ENCODE measurements around the gene TTC7B.

The TTC7B gene

DNA sequence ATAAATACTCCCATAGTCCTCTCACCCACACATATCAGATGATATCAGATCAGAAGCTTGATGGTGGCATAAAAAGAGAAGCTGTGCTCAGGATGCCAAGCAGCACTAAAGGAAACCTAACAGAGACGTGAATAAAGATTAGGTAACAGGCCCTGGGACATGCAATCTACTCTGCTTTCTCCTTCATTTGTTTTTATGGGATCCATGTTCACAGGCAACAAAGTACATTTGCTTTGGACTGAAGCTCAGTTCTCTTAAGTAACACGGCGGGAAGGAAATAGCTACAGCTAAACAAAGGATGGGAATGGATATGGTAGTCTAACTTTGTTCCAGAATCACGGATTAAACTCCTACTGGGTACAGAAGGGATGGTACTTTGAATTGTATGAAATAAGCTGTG is 119.5 kb downstream of the TTC7B start:
- H3K4me3 ChIP-seq (ENCODE audit: control insufficient read depth, low read depth, low read length) = no peak overlapping the region
- DNase-seq (ENCODE audit: low read depth) = no peak
- TF ChIP-seq, protein P1, sequence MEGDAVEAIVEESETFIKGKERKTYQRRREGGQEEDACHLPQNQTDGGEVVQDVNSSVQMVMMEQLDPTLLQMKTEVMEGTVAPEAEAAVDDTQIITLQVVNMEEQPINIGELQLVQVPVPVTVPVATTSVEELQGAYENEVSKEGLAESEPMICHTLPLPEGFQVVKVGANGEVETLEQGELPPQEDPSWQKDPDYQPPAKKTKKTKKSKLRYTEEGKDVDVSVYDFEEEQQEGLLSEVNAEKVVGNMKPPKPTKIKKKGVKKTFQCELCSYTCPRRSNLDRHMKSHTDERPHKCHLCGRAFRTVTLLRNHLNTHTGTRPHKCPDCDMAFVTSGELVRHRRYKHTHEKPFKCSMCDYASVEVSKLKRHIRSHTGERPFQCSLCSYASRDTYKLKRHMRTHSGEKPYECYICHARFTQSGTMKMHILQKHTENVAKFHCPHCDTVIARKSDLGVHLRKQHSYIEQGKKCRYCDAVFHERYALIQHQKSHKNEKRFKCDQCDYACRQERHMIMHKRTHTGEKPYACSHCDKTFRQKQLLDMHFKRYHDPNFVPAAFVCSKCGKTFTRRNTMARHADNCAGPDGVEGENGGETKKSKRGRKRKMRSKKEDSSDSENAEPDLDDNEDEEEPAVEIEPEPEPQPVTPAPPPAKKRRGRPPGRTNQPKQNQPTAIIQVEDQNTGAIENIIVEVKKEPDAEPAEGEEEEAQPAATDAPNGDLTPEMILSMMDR (conservative IDR thresholded peaks at IDR 0.05; ENCODE audit: control insufficient read depth, insufficient read depth, low read depth, low read length) = no peak

- H3K4me3 ChIP-seq (ENCODE audit: control insufficient read depth, low read depth, low read length) = no peak overlapping the region
- TF ChIP-seq, protein P1 (conservative IDR thresholded peaks at IDR 0.05; ENCODE audit: control insufficient read depth, insufficient read depth, low read depth, low read length) = no peak
- no peak for DNase-seq (ENCODE audit: low read depth)
Measured at GRCh38 chr14:90695997-90696660, 120.1 kb downstream of the TTC7B start.

DNA sequence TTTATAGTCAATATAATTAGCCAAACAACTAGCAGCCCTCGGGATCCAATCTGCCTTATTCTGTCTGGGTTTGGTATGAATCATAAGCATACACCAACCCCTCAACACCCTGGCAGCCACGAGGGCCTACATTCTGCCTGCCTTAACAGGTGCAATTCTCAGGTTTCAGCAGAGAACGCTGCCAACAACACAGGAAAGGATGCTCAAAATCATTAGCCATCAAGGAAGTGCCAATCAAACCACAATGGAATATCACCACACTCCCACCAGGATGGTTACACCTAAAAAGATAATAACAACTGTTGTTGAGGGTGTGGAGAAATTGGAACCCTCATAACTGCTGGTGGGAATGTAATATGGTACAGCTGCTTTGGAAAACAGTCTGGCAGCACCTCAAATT is 122.8 kb downstream of the TTC7B start:
- no peak overlapping the region for H3K4me3 ChIP-seq (ENCODE audit: control insufficient read depth, low read depth, low read length)
- TF ChIP-seq, protein P1 (conservative IDR thresholded peaks at IDR 0.05; ENCODE audit: control insufficient read depth, insufficient read depth, low read depth, low read length) = no peak
- no peak for DNase-seq (ENCODE audit: low read depth)

GRCh38 chr14:90692826-90693225 is 123.4 kb downstream of the TTC7B start:
- TF ChIP-seq, protein P1 (conservative IDR thresholded peaks at IDR 0.05; ENCODE audit: control insufficient read depth, insufficient read depth, low read depth, low read length) = no peak
- peak; percentile 55 for DNase-seq (ENCODE audit: low read depth)
- H3K4me3 ChIP-seq (ENCODE audit: control insufficient read depth, low read depth, low read length) = no peak overlapping the region

DNA sequence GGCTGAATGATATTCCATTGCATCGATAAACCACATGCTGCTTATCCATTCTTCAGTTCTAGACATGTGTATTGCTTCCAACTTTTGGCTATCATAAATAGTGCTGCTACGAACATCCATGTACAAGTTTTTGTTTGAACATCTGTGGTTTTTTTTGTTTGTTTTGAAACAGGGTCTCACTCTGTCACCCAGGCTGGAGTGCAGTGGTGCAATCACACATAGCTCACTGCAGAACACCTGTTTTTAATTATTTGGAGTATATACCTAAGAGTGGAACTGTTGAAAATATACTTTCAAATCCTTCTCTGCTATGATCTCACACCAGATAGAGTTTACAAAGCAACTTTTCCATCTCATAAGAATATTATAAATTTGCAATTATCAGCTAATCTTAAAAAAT is 124.2 kb downstream of the TTC7B start:
- no peak overlapping the region for H3K4me3 ChIP-seq (ENCODE audit: control insufficient read depth, low read depth, low read length)
- TF ChIP-seq, protein P1 (conservative IDR thresholded peaks at IDR 0.05; ENCODE audit: control insufficient read depth, insufficient read depth, low read depth, low read length) = no peak
- peak; percentile 73 for DNase-seq (ENCODE audit: low read depth)

GRCh38 chr14:90691627-90692026 is 124.6 kb downstream of the TTC7B start:
- DNase-seq (ENCODE audit: low read depth) = peak; percentile 47
- no peak overlapping the region for H3K4me3 ChIP-seq (ENCODE audit: control insufficient read depth, low read depth, low read length)
- TF ChIP-seq, protein P1 (conservative IDR thresholded peaks at IDR 0.05; ENCODE audit: control insufficient read depth, insufficient read depth, low read depth, low read length) = no peak

GRCh38 chr14:90687680-90688079 is 128.6 kb downstream of the TTC7B start:
- no peak for DNase-seq (ENCODE audit: low read depth)
- TF ChIP-seq, protein P1 (conservative IDR thresholded peaks at IDR 0.05; ENCODE audit: control insufficient read depth, insufficient read depth, low read depth, low read length) = no peak
- H3K4me3 ChIP-seq (ENCODE audit: control insufficient read depth, low read depth, low read length) = no peak overlapping the region
